ENCODE measurements around the gene HOXB7.

The HOXB7 gene

DNA sequence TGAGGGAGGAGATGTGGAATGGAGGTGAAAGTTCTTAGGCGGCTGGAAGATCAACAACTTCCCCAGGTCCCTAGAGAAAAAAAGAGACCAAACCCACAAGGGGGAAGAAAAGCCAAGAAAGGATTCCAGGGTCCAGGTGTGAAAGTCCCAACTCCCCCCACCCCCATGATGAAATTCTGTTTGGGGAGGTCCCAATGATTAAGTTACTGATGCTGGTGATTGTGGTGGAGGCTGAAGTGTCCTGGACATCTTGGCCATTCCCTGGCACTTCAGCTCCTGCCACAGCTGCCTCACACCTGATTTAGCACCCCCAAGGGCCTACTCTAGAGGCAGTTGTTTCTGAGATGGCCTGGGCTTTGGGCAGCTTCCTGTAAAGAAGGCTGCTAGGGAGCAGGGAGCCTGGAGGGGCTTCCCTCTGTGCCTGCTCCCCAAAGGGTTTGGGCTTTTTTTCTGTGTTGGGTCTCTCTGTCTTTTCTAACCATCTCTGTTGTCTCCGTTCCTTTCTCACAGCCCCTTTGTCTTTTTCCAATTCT lies 45.7 kb downstream of the HOXB7 start:
- DNase-seq = no peak

DNA sequence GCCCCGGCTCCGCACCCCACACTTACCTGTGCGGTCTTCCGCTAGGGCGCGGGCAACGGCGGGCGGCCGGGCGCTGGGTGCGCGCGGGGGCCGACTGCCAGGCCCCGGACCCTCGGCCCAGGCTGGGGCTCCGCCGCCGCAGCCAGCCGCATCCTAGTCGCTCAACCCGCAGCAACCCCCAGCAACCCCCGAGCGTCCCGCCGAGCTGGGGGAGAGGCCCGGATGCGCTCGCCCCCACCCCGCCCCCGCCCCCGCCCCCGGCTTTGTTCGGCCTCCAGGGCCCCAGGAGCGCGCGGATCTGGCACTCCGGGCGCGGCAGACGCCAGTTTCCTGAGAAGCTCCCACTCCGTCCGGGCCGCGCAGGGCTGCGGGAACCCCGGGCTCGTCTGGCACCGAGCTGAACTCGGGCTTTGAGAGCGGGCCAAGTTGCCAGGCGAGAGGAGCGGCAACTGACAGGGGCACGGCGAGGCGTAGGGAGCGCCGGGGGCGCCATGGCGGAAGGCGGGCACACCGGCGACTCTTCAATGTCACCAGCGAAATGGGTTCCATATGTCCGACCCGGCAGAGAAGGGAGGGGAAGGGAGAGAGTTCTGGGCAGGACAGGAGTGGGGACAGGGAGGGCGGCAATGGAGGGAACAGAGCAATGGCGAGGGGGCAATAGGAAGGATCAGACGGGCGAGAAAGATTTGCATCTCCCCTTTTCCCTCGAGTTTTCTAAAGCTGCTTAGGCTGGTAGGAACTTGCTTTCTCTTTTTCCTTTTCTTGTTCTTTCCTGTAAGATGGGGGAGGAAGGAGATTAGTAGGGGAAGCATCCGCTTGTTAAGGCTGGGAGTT lies 46.4 kb downstream of the HOXB7 start:
- no peak for DNase-seq

DNA sequence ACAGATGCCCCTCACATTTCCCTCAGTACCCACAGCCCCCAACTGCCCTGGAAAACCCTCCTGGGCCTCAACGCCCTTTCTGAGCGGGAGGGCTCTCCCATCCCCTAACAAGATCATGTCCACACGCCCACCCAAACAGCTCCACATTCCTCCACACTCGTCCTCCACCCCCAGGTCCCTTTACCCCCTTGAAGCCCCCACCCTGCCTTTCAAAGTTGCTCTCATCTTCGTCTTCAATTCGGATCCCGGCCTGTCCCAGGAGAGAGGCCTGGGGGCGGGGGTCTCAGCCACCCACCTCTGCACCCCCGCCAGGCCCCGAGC lies 47.0 kb downstream of the HOXB7 start:
- no peak for DNase-seq

DNA sequence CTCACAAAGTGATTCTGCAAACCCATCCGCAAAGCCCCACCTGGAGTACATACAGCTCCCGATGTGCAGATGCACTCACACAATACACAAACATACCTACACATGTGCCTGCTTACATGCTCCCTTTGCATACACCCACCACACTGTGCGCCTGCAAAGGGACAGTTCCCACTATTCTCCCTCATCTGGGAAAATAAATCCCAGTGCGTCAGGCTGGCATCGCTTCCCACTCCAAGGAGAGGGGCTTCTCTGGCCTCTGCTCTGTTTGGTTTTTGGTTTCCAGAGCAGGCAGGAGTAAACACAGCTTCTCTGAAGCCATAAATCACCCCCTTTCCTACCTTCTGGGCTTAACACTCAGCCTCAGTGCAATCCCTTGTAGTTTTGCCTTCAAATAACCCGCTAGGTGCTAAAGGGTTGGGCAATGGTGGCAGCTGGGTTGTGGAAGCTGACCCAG lies 47.4 kb downstream of the HOXB7 start:
- DNase-seq = no peak

DNA sequence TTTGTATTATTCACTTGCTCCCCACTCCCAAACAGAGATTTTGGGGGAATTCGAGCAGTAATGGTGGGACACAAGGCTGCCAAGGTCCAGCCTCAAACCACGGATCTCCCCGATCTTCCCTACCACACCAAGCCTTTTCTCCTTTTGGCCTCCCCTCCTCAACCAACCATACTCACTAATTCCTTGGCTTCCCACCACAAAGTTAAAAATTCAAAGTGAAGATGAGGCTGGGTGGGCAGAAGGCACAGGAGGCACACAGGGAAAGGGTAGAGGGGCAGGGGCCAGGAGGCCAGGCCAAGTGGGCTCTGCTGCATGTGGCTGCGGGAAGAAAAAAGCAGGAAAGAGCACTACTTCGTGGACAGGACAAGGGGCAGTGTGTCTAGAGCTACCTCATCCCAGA lies 47.9 kb downstream of the HOXB7 start:
- no peak for DNase-seq

DNA sequence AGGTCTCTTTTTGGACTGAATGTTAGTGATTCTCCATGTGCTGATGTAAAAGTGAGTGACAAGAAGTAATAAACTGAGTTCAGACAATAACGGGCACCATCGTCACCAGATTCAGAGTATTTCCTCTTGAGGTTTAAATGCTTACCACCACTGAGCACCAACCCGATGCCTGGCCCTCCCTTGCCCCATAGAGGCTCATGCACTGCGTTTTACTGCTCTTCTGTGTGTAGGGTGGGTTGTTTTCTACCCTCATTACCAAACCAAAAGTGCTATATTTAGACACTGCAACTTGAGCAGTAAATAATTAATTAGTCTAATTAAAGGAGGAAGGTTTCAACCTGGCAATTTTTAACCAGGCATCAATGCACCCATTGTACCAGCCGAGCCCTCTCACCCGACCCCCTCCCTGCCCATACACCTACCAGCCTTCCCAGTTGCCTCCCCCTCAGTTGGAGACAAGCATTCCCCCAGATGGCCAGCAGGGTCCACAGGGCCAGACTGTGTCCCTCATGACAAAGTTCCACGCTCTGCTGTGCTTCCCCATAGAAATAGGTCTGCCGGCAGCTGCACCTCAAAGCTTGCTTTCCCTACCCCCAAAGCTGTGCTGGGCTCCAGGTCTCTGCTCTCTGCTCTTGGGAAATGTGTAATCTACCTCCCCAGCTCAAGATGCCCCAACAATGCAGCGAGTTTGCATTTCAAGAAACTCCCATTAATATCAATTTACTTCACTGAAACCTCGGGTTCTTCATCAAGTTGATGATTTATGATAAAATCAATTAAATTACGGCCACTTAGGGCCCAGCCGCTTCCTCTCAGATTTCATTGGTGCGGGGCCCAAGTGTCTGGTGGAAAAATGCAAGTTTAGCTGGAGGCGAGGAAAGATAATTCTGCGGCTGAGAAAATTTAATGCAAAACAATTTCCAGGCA lies 48.7 kb downstream of the HOXB7 start:
- no peak for DNase-seq

DNA sequence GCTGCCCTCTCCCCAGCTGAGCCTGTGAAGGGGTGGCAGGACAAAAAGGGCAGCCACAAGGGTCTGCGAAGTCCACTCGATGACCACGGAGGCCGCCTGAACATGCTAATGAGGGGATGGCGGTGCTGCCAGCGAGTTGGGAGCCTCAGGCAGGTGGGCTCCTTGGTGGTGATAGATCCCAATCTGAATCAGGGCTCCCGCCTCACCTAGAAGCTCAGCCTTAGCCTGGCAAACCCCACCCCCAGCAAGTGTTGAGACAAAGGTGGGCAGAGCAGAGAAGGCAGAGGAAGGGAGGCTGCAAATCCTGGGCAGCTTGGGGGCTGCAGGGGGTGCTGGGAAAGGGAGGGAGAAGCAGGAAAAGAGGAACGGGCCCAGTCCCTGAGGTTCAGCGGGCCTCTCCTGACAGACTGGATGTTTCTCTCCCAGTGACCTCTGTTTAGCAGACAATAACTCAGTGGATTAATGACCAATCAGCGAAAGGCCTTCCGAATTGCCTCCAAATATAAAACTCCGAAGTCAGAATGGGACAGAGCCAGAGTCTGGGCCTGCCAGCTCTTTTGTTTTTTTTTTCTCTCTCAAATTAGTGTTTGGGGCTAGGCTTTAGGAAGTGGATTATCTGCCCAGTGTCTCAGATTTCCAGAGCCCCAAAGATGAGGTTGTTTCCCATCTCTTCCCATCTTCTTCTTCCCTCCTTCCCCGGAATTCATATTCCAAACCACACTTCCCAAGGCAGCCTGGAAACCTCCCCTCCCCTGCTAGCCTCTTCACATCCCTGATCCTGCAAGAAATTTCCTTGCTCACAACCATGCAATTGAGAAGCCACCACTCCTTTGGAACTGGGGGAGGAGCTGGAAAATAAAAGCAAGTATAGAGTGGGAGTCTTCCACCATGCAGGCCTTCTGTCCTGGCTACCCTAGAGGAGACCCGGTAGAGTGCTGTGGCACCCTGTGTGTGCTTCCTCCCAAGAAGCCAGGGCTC lies 50.7 kb downstream of the HOXB7 start:
- no peak for DNase-seq

DNA sequence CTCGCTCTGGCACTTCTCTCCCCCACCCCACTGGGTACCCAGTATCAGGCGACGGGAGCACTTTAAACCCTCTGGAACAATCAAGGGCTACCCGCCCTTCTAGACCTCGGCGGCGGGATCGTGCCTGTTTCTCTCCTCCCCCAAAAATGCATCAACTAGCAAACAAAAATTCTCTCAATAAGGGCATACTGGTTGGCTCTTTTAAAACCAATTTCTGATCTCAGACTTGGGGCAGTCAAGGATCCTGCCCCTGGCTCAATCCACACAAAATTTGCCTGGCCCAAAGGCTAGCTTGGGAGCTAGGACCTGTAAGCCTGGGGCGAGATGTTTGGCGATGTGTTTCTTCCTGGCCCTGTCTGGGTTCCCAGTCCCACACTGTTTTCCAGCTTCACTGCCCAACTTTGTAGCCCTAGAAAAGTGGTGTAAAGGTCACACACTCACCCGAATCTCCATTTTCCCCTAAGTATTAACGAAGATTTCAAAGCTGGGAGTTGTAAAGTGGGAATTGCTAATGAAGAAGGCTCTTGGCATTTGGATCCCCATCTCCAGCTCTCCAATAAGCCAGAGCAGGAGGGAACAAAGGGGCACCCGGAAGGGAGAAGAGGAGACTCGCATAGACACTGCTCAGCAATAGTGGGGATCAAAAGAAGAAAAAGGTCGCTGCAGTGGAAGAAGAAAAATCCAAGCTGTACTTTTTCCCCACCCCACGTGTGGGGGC lies 51.5 kb downstream of the HOXB7 start:
- DNase-seq = no peak

DNA sequence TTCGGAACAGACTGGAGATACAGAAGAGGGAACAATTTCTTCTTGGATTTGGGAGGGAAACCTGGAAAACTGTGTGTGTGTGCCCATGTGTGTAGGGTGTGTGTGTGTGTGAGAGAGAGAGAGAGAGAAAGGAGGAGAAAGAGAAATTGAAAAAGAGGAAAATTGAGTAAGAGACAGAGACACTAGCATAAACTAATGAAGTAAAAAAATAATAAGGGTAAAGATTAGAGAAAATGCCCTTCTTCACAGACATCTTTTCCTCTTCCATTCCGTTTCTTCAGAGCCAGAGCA lies 52.0 kb downstream of the HOXB7 start:
- no peak for DNase-seq

DNA sequence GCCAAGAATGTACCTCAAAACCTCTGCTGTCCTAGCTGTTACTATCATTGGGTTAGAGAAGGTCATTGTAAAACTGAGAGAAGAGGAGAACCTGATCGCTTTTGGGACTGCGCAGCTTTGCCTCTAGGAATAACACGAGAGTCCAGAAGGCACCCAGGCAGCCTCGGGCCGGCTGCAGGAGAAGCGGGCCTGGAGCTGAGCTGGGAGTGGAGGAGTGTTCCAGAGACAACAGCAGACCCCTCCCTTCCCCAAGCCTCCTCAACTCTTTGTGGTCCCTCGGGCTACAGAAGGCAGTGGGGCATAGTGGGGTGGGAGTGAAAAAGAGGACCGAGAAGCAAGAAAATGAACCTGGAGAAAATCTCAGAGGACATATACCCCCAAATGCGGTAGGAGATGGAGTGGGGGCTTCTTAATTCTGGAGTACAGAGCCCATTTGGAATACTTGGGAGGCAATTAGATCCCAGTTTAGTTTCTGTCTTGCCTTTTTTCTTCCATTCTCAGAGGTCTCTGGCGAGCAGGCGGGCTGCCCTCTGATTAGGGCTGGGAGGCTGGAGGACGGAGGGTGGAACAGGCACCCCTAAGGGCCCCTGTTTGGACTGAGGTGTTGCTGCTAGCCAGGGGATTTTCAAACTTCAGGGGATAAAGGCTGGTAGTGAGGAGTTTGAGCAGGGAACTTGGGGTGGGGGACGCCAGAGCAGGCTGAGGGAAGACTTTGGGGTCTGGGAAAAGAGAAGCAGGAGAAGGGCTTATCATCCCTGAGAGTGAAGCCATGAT lies 52.6 kb downstream of the HOXB7 start:
- DNase-seq = no peak
